CD14-positive monocyte (primary cell): Measurements from ENCODE around the gene PAXIP1. TPM values are rescaled to one million over a fixed set of nuclear protein-coding genes. Genes with fewer than 3 reads are reported as not detected.

ENCODE experiments used
- DNase-seq, 3 donors: peaks; one replicate each; pipeline ENCODE4 v3.0.0-alpha.2; 2011 to 2022
- H2AFZ ChIP-seq: 2 replicates; pipeline ENCODE4 v1.6.0; 2012; ENCODE audit warnings: mild to moderate bottlenecking, low read depth, low read length, inconsistent platforms; ENCODE audit not compliant: insufficient read depth, poor library complexity, severe bottlenecking
- H3K27ac ChIP-seq, 2 donors: 1 replicate in 1 of 2; 2 replicates in 1 of 2; pipeline ENCODE4 v1.5.1; 2012 to 2013; ENCODE audit warnings: low read length in 2 of 2, control low read depth in 1 of 2, inconsistent platforms in 1 of 2, low read depth in 1 of 2, mild to moderate bottlenecking in 1 of 2
- H3K27me3 ChIP-seq, 2 donors: one replicate each; pipeline versions ENCODE4 v1.6.0 to v1.6.1; 2011 to 2013; ENCODE audit warnings: low read length in 2 of 2; ENCODE audit not compliant: control insufficient read depth in 2 of 2, insufficient read depth in 2 of 2
- H3K36me3 ChIP-seq, 2 donors: replicated peaks in 1 of 2; 1 replicate in 1 of 2; 2 replicates in 1 of 2; pipeline versions ENCODE4 v1.5.1 to v1.6.1; 2012 to 2013; ENCODE audit warnings: low read length in 2 of 2, control low read depth in 1 of 2, inconsistent platforms in 1 of 2, mild to moderate bottlenecking in 1 of 2; ENCODE audit not compliant: insufficient read depth in 2 of 2, control insufficient read depth in 1 of 2
- H3K4me1 ChIP-seq, 2 donors: 1 replicate in 1 of 2; 2 replicates in 1 of 2; pipeline versions ENCODE4 v1.5.1 to v1.6.1; 2012 to 2013; ENCODE audit warnings: low read length in 2 of 2, control low read depth in 1 of 2, inconsistent platforms in 1 of 2, mild to moderate bottlenecking in 1 of 2, moderate library complexity in 1 of 2; ENCODE audit not compliant: insufficient read depth in 2 of 2, control insufficient read depth in 1 of 2
- H3K4me2 ChIP-seq: replicated peaks from 2 replicates; pipeline ENCODE3; 2012; ENCODE audit warnings: low read length, moderate library complexity, mild to moderate bottlenecking; ENCODE audit not compliant: poor library complexity, severe bottlenecking; ENCODE audit errors: extremely low read depth
- H3K4me3 ChIP-seq, 3 experiments: fragments of 200-600 bp in 1 of 3; sonication (generic) in 1 of 3; replicated peaks in 1 of 3; 1 replicate in 2 of 3; 2 replicates in 1 of 3; pipeline ENCODE4 v1.5.1; 2011 to 2013; ENCODE audit warnings: low read length in 3 of 3, mild to moderate bottlenecking in 3 of 3, control low read depth in 2 of 3, low read depth in 2 of 3, inconsistent platforms in 1 of 3, moderate library complexity in 1 of 3
- H3K79me2 ChIP-seq: 2 replicates; pipeline ENCODE4 v1.6.0; 2012; ENCODE audit warnings: mild to moderate bottlenecking, control low read depth, inconsistent platforms, low read length, moderate library complexity; ENCODE audit not compliant: insufficient read depth
- H3K9ac ChIP-seq: 2 replicates; pipeline ENCODE4 v1.6.0; 2017; ENCODE audit warnings: low read length, mild to moderate bottlenecking; ENCODE audit not compliant: insufficient read depth, poor library complexity, severe bottlenecking
- H3K9me3 ChIP-seq, 2 donors: replicated peaks in 1 of 2; 1 replicate in 1 of 2; 2 replicates in 1 of 2; pipeline versions ENCODE4 v1.5.1 to v1.6.1; 2012 to 2013; ENCODE audit warnings: low read length in 2 of 2, control low read depth in 1 of 2; ENCODE audit not compliant: control insufficient read depth in 1 of 2, insufficient read depth in 1 of 2
- H4K20me1 ChIP-seq: 2 replicates; pipeline ENCODE4 v1.6.0; 2012; ENCODE audit warnings: mild to moderate bottlenecking, low read length, control low read depth, moderate library complexity; ENCODE audit not compliant: insufficient read depth
- H3K27ac Mint-ChIP-seq, 7 donors: one replicate each; pipeline ENCODE4 v1.8.0; 2020; ENCODE audit warnings: mild to moderate bottlenecking in 7 of 7, mixed read lengths in 7 of 7, moderate library complexity in 6 of 7, inconsistent platforms in 2 of 7
- H3K27me3 Mint-ChIP-seq, 3 donors: one replicate each; pipeline ENCODE4 v1.8.0; 2021 to 2022; ENCODE audit warnings: low read depth in 3 of 3, mild to moderate bottlenecking in 3 of 3, mixed read lengths in 3 of 3, moderate library complexity in 3 of 3, inconsistent platforms in 1 of 3
- H3K36me3 Mint-ChIP-seq, 2 donors: one replicate each; pipeline ENCODE4 v1.8.0; 2020; ENCODE audit warnings: mixed read lengths in 2 of 2, inconsistent platforms in 1 of 2, mild to moderate bottlenecking in 1 of 2
- H3K4me1 Mint-ChIP-seq: one replicate; pipeline ENCODE4 v1.8.0; 2020; ENCODE audit warnings: mild to moderate bottlenecking, mixed read lengths
- H3K4me3 Mint-ChIP-seq, 2 donors: one replicate each; pipeline ENCODE4 v1.8.0; 2020; ENCODE audit warnings: mild to moderate bottlenecking in 2 of 2, mixed read lengths in 2 of 2, moderate library complexity in 1 of 2
- H3K9me3 Mint-ChIP-seq, 7 donors: one replicate each; pipeline ENCODE4 v1.8.0; 2020 to 2022; ENCODE audit warnings: mixed read lengths in 7 of 7, mild to moderate bottlenecking in 6 of 7, moderate library complexity in 6 of 7, inconsistent platforms in 2 of 7
- CTCF ChIP-seq: fragments of 200-600 bp; IDR thresholded peaks from one replicate; pipeline ENCODE4 v1.8.0; 2022; ENCODE audit warnings: antibody characterized with exemption, mild to moderate bottlenecking
- WGBS: methylation state at CpG from one replicate; pipeline ENCODE4 v1.1.5; 2013; ENCODE audit warnings: missing lambda C conversion rate; ENCODE audit not compliant: insufficient coverage; 5-methylcytosine and 5-hydroxymethylcytosine counted together
- intact Hi-C, 2 donors: fragments of 100-400 bp; cut with micrococcal nuclease; formaldehyde crosslinking; loops; one replicate each; pipeline versions ENCODE4 v1.15.0 to v1.15.1; 2023
- polyA plus RNA-seq, 3 donors: library from polyadenylated mRNA; depleted of rRNA in 1 of 3; unstranded in 2 of 3; stranded (reverse) in 1 of 3; fragments of 300-500 nt in 2 of 3; fragments of >200 nt in 1 of 3; fragmentation: Illumina TruSeq in 2 of 3; gene quantifications; 1 replicate in 2 of 3; 2 replicates in 1 of 3; pipeline ENCODE4 v1.2.3, GENCODE V29; 2012 to 2021

Gene PAXIP1
- polyA plus RNA-seq, 3 donors, result 0.44 to 8.4 (median 0.58) TPM

GRCh38 chr7:154915600-154915999 is 87.3 kb downstream of the PAXIP1 start:
- H3K4me1 Mint-ChIP-seq, result peaks cover 4% of the 10 kb centered on the region
- Histone ChIP-seq H2AFZ (no peak overlapping the region), H3K9me3 (peaks cover 0 to 6% of the 10 kb centered on the region in 2 donors), H3K4me3 (no peak overlapping the region), H3K79me2 (no peaks in the 10 kb centered on the region), H3K9ac (no peak overlapping the region), H4K20me1 (no peaks in the 10 kb centered on the region), H3K4me2 (no peak overlapping the region), H3K36me3 (no peaks in the 10 kb centered on the region), H3K27me3 (peaks cover 4 to 26% of the 10 kb centered on the region in 2 donors), H3K27ac (no peak overlapping the region), H3K4me1 (peaks cover 5 to 10% of the 10 kb centered on the region in 2 donors)
- intact Hi-C loops, result no loop called here
- DNase-seq, result no peak
- WGBS, result 100% methylated on average over 1 of the region's 4 CpGs
- peaks cover 8 to 15% (median 10%) of the 10 kb centered on the region in 7 donors for H3K9me3 Mint-ChIP-seq
- H3K4me3 Mint-ChIP-seq, result peak overlapping the region in 1 of 2 donors; percentile 4
- no peak for TF ChIP-seq CTCF
- peaks cover 18 to 32% (median 27%) of the 10 kb centered on the region in 3 donors for H3K27me3 Mint-ChIP-seq
- peak overlapping the region in 2 of 7 donors; percentile 2 to 22 for H3K27ac Mint-ChIP-seq
- H3K36me3 Mint-ChIP-seq, result peaks cover 0 to 3% of the 10 kb centered on the region in 2 donors

GRCh38 chr7:154914996-154915380 is 87.9 kb downstream of the PAXIP1 start:
- no peak for DNase-seq
- Mint-ChIP-seq H3K4me1 (peaks cover 4% of the 10 kb centered on the region), H3K36me3 (peaks cover 0 to 3% of the 10 kb centered on the region in 2 donors), H3K9me3 (peaks cover 8 to 18% (median 14%) of the 10 kb centered on the region in 7 donors), H3K27me3 (peaks cover 18 to 32% (median 27%) of the 10 kb centered on the region in 3 donors), H3K4me3 (peak overlapping the region in 1 of 2 donors; percentile 59), H3K27ac (no peak overlapping the region)
- H3K36me3 ChIP-seq, result no peaks in the 10 kb centered on the region
- no peaks in the 10 kb centered on the region for H4K20me1 ChIP-seq
- H3K27me3 ChIP-seq, result peaks cover 4 to 26% of the 10 kb centered on the region in 2 donors
- WGBS, result 74% methylated on average over 12 of the region's 18 CpGs
- H3K4me3 ChIP-seq, result no peak overlapping the region
- TF ChIP-seq CTCF, result no peak
- no peak overlapping the region for H3K9ac ChIP-seq
- H3K4me2 ChIP-seq, result no peak overlapping the region
- H3K9me3 ChIP-seq, result peaks cover 0 to 6% of the 10 kb centered on the region in 2 donors
- H2AFZ ChIP-seq, result no peak overlapping the region
- no peaks in the 10 kb centered on the region for H3K79me2 ChIP-seq
- H3K4me1 ChIP-seq, result peaks cover 5 to 10% of the 10 kb centered on the region in 2 donors
- H3K27ac ChIP-seq, result no peak overlapping the region
- intact Hi-C loops, result no loop called here
